Measurements from ENCODE around the gene TOR3A.
"Not testable (repeated sequence)": the region's sequence is repeated elsewhere in the genome, so short reads cannot be mapped to it uniquely, and the experiment has no call there.

The TOR3A gene

DNA sequence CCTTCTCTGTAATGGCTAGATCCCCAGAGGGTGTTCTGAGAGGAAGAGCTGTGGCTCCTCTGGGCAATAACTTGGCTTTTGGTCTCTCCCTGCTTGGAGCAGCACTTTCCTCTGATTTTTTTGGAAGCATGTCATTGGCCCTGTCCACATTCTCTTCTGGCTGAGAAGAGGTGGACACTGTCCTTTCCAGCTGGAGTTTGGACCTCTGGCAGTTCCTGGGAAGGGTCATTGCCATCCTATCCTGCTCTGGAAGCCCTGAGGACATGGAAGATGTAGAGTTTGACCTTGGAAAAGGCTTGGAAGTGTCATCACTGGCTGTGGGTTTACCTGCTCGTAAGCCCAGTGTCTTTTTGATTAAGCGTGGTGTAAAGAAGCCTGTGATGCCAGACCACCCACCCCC is 26.8 kb downstream of the TOR3A start:
- no peak for DNase-seq

DNA sequence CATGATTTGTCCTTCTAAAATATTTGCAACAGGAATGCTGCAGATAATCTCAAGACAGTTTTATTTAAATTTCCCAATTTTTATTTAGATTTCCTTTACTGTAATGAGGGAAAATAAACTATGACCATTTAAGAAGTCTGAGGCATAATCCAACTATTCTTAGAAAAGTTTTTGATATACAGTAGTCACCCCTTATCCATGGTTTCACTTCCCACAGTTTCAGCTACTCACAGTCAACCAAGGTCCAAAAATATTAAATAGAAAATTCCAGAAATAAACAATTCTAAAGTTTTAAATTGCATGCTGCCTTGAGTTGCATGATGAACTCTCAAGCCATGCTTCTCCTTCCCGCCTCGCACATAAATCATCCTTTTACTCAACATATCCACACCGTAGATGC is 33.3 kb downstream of the TOR3A start:
- no peak for DNase-seq

DNA sequence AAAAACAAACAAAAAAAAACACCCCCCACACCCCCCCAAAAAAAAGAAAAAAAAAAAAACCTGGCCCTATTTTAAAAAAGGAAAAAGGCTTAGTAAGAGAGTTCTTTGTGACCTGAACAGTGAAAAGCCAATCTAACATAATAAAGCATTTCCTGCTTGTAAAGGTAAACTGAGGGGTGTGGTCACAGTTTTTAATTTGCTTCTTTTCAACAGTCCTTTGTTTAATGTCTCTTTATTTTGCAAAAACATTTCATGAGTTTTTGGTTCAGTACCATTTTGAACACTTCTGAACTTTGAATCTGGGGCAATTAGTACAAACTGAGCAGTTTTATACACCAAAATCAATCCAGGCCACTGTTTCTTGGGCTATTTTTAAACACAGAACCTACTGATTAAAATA is 37.6 kb downstream of the TOR3A start:
- DNase-seq = no peak

DNA sequence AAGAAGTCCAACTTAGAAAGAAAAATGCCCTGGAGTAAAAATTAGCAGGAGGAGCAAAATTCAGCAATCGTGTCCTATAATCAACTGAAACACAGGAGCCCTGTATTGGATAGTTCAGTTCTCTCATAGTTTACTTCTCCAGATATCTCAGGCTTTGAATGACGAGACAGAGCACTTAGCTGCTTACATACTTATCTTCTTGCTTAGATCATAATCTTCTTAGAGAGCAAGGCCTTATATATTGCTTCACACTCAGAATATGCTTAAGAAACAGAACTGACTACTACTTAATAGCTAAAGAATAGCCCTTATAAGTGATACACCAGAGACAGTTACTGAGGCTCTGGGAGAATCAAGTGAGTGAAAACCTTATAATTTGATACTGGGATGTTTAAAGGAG is 38.9 kb downstream of the TOR3A start:
- no peak for DNase-seq

DNA sequence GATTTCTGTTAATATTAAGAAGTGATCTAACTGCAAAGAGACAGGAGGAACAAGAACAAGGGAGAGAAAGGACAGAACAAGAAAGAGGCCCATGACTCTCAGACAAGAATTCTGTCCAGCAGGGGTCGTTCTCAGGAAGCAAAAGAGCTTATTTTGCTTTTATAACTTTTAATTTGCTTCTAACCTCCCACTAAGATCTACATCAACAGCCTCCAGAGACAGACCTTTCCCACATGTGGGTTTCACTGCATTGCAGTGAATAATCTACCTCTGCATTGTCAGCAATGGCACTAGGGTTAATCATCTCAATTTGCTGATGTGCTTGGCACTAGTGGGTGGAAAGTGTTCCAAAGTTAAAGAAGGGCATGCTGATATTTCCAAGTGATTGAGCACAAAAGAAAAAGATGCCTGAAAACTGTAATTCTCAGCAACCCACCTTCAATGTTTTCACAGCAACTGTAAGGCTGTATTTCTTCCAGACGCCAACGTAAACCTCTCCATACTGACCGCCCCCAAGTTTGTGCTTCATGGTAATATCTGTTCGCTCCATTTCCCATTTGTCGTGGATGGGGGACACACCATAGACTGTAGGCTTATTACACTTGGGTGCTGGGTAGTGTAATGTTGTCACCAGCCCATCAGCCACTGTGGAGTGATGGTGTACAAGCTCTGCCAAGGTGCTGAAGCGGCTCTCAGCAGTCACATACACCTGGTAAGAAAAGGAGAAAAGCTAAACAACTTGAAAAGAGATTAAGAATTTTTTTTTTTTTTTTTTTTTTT is 39.5 kb downstream of the TOR3A start:
- peak; percentile 61 for DNase-seq

DNA sequence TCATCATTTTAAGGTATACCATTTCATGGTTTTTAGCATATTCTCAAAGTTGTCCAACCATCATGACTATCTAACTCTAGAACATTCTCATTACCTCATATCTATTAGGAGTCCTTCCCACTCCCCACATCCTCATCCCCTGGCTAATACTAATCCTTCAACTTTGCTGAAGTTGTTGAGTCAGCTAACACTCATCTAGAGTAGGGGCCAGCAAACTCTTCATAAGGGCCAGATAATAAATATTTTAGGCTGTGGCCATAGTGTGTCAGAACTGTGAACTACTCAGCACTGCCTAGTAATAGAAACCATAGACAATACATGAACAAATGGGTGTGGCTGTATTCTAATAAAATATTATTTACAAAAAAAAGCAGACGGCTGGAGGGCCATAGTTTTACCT is 43.0 kb downstream of the TOR3A start:
- no peak for DNase-seq

DNA sequence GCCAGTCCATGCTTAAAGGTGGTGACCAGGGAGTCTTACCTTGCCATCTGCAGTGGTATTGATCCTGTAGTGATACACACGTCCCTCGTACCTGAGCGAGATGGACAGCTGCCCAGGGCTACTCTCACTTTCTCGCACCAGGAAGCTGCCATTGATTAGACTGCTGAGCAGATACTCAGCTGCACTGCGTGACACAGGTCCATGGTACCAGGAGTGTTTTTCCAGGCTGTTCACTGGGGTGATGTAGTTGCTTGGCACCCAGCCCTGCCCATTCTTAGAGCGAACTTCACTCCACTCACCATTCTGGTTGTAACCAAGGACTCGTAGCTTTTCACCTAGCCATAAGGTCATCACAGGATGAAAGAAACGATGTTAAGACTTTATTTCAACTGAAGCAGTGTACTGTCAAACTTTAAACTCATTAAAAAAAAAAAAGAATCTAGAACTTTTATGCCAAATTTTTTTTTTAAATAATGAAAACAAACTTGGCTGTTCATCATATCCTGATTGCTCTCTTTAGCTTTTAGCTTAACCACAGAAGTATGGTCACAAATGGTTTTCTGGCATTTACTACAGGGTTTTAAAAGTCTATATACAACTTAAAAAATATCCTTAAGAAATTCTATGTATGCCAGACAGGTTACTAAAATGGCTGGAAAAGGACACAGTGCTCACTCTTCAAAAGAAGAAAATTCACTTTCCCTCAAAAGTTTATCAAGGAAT is 44.6 kb downstream of the TOR3A start:
- DNase-seq = no peak

DNA sequence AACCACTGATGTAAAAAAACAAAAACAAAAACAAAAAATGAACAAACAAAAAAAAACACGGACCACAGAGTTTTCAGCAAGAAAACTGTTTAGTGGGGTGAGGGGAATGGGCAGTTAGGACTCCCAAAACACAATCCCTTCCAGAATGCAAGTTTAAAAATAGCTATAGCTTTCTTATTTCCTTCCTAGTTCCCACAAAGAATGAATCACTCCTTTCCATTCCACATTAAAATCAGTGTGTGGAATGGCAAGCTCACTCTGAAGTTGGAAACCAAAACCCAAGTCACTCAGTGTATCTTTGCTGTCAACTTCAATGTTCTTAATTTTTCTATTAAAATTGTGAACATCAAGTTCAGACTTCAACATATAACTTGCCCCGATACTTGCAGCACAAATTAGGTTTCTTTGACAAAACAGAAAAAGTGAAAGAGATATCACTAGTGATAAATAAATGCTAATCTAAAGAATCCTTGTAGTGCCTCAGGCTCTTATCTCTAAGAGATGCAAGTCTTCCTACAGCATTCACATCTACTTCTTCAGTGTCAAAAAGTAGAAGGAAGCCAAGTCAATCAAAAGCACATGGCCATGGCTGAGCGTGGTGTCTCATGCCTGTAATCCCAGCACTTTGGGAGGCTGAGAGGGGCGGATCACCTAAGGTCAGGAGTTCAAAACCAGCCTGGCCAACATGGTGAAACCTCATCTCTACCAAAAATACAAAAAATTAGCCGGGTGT is 45.5 kb downstream of the TOR3A start:
- DNase-seq = no peak

DNA sequence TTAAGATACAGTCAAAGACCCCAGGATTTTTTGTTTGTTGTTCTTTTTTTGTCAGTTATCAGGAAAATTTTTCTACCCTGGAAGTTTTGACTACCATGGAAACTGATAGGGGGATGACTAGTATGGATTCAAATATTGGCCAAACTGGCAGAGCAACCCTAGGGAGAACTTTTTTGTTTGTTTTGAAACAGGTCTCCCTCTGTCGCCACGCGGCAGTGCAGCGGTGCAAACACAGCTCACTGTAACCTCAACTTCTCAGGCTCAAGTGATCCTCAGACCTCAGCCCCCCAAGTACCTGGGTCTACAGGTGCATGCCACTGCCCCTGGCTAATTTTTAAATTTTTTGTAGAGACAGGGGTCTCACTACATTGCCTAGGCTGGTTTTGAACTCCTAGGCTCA is 46.6 kb downstream of the TOR3A start:
- no peak for DNase-seq

DNA sequence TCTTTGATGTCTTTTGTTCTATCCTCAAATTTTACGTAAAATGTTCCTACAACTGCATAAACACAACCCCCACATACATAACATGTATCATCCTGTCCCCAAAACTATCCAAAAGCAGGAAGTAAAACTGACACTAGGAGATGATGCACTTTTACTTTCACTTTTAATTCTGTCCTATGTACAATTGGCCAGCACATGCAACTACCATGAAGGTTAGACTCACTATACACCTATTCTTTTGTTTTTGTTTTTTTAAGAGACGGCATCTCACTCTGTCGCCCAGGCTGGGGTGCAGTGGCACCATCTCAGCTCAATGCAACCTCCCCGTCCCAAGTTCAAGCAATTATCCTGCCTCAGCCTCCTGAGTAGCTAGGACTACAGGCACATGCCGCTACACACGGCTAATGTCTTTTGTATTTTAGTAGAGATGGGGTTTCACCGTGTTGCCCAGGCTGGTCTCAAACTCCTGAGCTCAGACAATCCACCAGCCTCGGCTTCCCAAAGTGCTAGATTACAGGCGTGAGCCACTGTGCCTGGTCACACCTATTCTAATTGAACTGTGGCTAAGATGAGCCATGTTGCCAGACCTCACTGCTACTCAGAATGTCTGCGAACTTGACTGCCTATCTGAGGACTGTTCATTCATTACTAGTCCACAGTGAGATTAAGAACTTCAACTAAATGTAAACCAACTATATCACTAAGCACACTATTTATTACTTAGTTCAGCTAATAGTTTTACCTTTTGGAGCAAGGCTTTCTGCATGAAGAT is 48.0 kb downstream of the TOR3A start:
- peak; percentile 75 for DNase-seq

DNA sequence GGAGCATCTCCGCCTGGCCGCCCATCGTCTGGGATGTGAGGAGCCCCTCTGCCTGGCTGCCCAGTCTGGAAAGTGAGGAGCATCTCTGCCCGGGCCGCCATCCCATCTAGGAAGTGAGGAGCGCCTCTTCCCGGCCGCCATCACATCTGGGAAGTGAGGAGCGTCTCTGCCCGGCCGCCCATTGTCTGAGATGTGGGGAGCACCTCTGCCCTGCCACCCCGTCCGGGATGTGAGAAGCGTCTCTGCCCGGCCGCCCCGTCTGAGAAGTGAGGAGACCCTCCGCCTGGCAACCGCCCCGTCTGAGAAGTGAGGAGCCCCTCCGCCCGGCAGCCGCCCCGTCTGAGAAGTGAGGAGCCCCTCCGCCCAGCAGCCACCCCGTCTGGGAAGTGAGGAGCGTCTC is 53.3 kb downstream of the TOR3A start:
- DNase-seq = not testable (repeated sequence)

DNA sequence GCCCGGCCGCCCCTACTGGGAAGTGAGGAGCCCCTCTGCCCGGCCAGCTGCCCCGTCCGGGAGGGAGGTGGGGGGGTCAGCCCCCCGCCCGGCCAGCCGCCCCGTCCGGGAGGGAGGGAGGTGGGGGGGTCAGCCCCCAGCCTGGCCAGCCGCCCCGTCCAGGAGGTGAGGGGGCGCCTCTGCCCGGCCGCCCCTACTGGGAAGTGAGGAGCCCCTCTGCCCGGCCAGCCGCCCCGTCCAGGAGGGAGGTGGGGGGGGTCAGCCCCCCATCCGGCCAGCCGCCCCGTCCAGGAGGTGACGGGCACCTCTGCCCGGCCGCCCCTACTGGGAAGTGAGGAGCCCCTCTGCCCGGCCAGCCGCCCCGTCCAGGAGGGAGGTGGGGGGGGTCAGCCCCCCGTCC is 53.8 kb downstream of the TOR3A start:
- not testable (repeated sequence) for DNase-seq

DNA sequence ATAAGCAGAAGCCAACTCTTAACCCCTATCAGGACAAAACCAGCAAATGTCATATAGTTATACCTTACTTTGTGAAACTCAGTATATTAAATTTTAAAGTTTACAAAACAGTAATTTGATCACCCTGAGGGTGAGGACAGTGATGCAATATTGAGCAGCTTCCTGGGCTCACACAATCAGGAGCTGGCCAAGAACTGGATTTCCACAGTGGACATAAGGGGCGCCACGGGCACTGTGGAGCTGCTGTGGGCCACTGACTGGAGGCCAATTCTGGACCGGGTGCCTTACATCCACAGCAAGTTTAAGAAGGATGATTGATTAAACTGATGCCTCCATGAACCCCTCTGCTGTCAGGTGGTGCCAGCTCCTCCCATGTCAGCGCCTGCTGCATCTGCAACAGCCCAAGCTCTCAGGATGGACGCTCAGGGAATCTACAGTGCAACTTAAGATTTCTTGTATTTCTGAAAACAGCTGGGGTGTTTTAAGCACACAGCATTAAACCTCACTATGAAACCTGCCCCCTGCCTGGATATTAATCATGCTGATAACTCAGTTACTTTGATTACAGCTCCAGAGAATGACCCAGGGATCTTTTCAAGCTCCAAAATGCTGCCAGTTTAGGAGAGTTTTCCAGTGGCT is 55.9 kb downstream of the TOR3A start:
- no peak for DNase-seq

DNA sequence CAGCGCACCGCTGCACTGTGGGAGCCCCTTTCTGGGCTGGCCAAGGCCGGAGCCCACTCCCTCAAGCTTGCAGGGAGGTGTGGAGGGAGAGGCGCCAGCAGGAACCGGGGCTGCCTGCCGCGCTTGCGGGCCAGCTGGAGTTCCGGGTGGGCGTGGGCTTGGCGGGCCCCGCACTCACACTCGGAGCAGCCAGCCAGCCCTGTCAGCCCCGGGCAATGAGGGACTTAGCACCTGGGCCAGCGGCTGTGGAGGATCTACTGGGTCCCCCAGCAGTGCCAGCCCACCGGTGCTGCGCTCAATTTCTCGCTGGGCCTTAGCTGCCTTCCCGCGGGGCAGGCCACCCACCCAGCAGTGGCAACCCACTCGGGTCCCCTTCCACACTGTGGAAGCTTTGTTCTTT is 56.9 kb downstream of the TOR3A start:
- not testable (repeated sequence) for DNase-seq

DNA sequence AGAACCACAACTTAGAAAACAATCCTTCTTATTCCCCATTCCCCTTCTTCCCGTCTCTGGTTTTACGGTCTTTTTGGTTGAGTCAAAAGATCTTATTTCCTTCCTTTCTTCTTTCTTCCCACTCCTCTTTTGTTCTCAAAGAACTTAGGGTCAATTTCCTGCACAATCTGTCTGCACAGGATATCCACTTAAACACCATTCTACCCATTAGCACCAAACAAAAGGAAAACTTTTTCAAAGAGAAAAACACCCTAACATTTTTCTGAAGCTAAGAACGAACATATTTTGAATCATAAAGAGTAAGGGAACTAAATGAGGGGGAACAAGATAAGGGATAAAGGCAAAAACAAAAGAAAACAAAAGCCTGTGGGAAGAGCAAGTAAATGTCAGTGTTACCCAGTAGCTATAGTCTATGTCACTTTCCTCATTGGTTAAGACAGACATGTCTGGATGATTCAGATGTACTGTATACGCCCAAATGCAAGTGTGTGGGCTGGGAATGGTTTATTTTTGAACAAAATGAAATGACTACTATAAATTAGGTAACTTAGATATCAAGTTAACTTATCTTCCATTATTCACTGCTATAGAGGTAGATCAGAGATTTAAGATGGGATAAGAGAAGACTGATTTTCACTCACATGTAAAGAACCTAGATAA is 59.9 kb downstream of the TOR3A start:
- no peak for DNase-seq

DNA sequence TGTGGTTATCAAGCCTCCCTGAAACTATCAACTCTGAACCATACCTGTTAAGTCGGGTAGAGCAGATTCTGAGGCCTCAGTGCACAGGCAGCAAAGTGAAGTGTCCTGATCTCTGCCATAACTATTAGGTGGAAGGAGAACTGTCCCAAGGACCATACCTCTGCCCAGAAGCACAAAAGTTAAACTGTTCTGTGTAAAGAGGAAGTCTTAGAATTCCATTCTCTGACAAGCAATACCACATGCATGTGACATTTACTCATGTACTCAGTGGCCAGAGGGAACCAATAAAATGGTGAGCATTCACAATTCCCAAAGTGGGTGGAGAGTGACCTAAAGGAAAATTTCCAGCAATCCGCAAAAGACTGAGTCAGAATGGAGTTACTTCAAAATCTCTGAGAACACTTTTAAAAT is 61.0 kb downstream of the TOR3A start:
- no peak for DNase-seq

DNA sequence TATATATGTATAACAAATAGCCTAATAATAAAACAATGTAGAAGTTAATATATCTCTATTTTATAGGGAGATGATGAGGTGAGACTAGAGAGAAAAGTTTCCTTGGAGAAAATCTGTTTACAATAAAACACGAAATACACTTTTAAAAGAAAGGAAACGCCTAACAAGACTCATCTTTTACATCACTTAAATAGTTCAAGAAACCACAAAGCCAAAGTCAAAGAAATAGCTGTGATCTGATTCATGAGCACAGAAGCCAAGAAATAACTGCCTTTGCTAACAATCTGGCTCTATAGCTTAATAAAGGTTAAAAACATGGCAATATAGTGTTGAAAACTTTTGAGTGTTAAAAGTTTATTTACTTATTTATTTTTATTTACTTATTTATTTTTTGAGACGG is 61.5 kb downstream of the TOR3A start:
- no peak for DNase-seq

DNA sequence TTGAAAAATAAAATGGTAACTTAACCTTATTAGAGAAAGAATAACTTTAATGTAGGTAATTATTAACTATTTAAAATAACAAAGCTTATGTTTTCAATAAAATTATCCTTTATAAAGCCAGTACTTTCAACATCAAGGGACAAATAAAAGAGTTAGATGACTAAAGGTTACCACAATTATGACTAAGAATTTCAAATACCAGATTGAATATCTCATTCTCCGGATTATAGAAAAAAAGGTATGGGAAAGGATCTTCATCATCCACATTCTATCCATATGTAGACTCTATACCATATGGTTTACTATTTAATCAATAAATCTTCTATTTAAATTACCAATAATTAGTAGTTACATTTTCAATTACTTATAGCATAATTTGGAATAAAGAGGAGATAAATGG is 62.8 kb downstream of the TOR3A start:
- DNase-seq = no peak

DNA sequence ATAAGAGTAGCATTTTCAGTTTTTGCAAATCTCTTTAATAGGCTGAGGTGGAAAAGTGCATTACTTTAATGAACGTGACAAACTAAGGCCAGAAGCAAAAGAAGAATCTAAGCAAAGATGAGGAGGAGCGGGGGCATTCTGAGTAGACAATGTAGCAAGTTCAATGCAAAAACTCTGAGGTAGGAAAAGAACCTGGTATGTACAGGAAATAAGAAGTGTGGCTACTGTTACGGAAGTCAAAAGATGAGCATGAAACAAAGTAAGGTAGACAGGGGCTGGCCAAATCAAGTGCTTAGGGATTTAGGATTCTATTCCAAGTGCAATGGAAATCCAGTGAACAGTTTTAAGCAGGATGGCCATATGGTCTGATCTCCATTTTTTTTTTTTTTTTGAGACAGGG is 63.7 kb downstream of the TOR3A start:
- DNase-seq = no peak

Measured in CD4-positive, alpha-beta T cell treated with Interleukin-21 for 1 hour (primary cell).